CD8-positive, alpha-beta memory T cell (primary cell): ENCODE data around the gene CNNM2. TPM values are rescaled to one million over a fixed set of nuclear protein-coding genes. Genes with fewer than 3 reads are reported as not detected.
A peak's percentile ranks its signal among the peaks of the same experiment; 100 is the strongest.
"Not testable (repeated sequence)": the region's sequence is repeated elsewhere in the genome, so short reads cannot be mapped to it uniquely, and the experiment has no call there.

Source experiments
- CTCF ChIA-PET: fragments of 350-600 bp; sonication (Branson Sonifier 250); formaldehyde crosslinking; loops from one replicate; lab custom pipeline; 2021; ENCODE audit warnings: antibody characterized with exemption; lab: Charles Lee
- POLR2A ChIA-PET: fragments of 350-600 bp; sonication (Branson Sonifier 250); formaldehyde crosslinking; loops from one replicate; lab custom pipeline; 2021; ENCODE audit warnings: antibody characterized with exemption; lab: Charles Lee
- DNase-seq, 5 donors: peaks; one replicate each; pipeline versions ENCODE4 v3.0.0 to v3.0.0-alpha.2; 2020 to 2022; ENCODE audit warnings: mixed read lengths in 1 of 5
- H3K27ac ChIP-seq: one replicate; pipeline ENCODE4 v1.7.0; 2013; ENCODE audit warnings: low read depth, mild to moderate bottlenecking, low read length, moderate library complexity
- H3K27me3 ChIP-seq: 2 replicates; pipeline ENCODE4 v1.7.0; 2013; ENCODE audit warnings: low read length, mild to moderate bottlenecking; ENCODE audit not compliant: insufficient read depth, poor library complexity, severe bottlenecking
- H3K36me3 ChIP-seq: 2 replicates; pipeline ENCODE4 v1.7.0; 2013; ENCODE audit warnings: mild to moderate bottlenecking, low read length, moderate library complexity; ENCODE audit not compliant: insufficient read depth
- H3K4me1 ChIP-seq: 2 replicates; pipeline ENCODE4 v1.7.0; 2013; ENCODE audit warnings: mild to moderate bottlenecking, low read length, moderate library complexity; ENCODE audit not compliant: insufficient read depth
- H3K4me3 ChIP-seq: 2 replicates; pipeline ENCODE4 v1.7.0; 2013; ENCODE audit warnings: mild to moderate bottlenecking, low read length
- H3K9me3 ChIP-seq: 2 replicates; pipeline ENCODE4 v1.7.0; 2013; ENCODE audit warnings: mild to moderate bottlenecking, low read length
- H3K27ac Mint-ChIP-seq, 8 donors: one replicate each; pipeline ENCODE4 v1.8.0; 2020 to 2021; ENCODE audit warnings: mixed read lengths in 8 of 8, mild to moderate bottlenecking in 6 of 8, inconsistent platforms in 3 of 8, moderate library complexity in 3 of 8
- H3K27me3 Mint-ChIP-seq, 2 donors: one replicate each; pipeline ENCODE4 v1.8.0; 2020 to 2021; ENCODE audit warnings: mixed read lengths in 2 of 2, mild to moderate bottlenecking in 1 of 2, moderate library complexity in 1 of 2
- H3K36me3 Mint-ChIP-seq, 3 donors: one replicate each; pipeline ENCODE4 v1.8.0; 2020 to 2021; ENCODE audit warnings: mixed read lengths in 3 of 3, inconsistent platforms in 1 of 3, mild to moderate bottlenecking in 1 of 3
- H3K4me1 Mint-ChIP-seq, 3 donors: one replicate each; pipeline ENCODE4 v1.8.0; 2020 to 2021; ENCODE audit warnings: mixed read lengths in 3 of 3, inconsistent platforms in 1 of 3, mild to moderate bottlenecking in 1 of 3
- H3K4me3 Mint-ChIP-seq, 7 donors: one replicate each; pipeline ENCODE4 v1.8.0; 2020 to 2021; ENCODE audit warnings: mixed read lengths in 7 of 7, mild to moderate bottlenecking in 6 of 7, moderate library complexity in 4 of 7, inconsistent platforms in 2 of 7
- H3K9me3 Mint-ChIP-seq, 5 donors: one replicate each; pipeline ENCODE4 v1.8.0; 2020 to 2022; ENCODE audit warnings: mixed read lengths in 5 of 5, mild to moderate bottlenecking in 3 of 5, moderate library complexity in 2 of 5, inconsistent platforms in 1 of 5
- polyA plus RNA-seq: library from polyadenylated mRNA; unstranded; fragments of 300-500 nt; fragmentation: Illumina TruSeq; gene quantifications from one replicate; pipeline ENCODE4 v1.2.3, GENCODE V29; 2021
- total RNA-seq, 2 experiments: library from RNA; stranded (reverse); gene quantifications; one replicate each; pipeline ENCODE4 v1.2.3, GENCODE V29; 2021

Gene CNNM2
- total and polyA plus RNA-seq, 3 experiments from 2014 or later = 5.0 to 6.2 (median 6.1) TPM

DNA sequence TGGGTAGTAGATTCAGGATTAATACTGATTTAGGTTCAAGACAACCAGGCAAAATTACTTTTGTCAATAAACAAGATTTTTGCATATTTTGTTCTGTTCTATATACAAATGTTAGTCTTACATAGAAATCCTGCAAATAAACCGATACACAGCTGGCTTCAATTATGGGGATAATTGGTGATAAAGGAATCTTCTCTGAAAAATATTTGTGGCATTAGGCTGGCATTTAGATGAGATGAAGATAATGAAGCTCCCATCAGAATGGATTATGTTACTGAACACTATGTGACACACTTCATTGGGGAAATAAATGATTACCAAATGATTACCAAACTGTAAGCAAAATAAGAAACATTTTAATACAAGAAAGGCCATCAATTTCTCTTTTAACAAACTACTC, 209.1 kb downstream of the CNNM2 start:
- Mint-ChIP-seq H3K36me3 (peaks cover 4 to 36% (median 8%) of the 10 kb centered on the region in 3 donors), H3K9me3 (no peaks in the 10 kb centered on the region), H3K4me1 (peaks cover 11 to 43% (median 19%) of the 10 kb centered on the region in 3 donors), H3K27ac (peak overlapping the region in 2 of 8 donors; percentile 1 to 32), H3K4me3 (no peak overlapping the region), H3K27me3 (no peaks in the 10 kb centered on the region)
- Histone ChIP-seq H3K4me1 (no peaks in the 10 kb centered on the region), H3K9me3 (no peaks in the 10 kb centered on the region), H3K36me3 (no peaks in the 10 kb centered on the region), H3K27me3 (no peaks in the 10 kb centered on the region), H3K27ac (no peak overlapping the region), H3K4me3 (no peak overlapping the region)
- CTCF ChIA-PET = no interaction called here
- DNase-seq = no peak
- POLR2A ChIA-PET = no interaction called here

DNA sequence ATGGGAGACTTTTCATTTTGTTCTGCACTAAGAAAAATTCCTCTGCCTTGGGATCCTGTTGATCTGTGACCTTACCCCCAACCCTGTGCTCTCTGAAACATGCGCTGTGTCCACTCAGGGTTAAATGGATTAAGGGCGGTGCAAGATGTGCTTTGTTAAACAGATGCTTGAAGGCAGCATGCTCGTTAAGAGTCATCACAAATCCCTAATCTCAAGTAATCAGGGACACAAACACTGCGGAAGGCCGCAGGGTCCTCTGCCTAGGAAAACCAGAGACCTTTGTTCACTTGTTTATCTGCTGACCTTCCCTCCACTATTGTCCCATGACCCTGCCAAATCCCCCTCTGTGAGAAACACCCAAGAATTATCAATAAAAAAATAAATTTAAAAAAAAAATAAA, 212.1 kb downstream of the CNNM2 start:
- H3K4me1 Mint-ChIP-seq = peaks cover 7 to 33% (median 10%) of the 10 kb centered on the region in 3 donors
- H3K27ac ChIP-seq, H3K27me3 ChIP-seq, H3K9me3 ChIP-seq, H3K27ac Mint-ChIP-seq, H3K27me3 Mint-ChIP-seq, POLR2A ChIA-PET, H3K9me3 Mint-ChIP-seq, H3K4me1 ChIP-seq, DNase-seq, H3K4me3 ChIP-seq, H3K36me3 ChIP-seq, H3K4me3 Mint-ChIP-seq, CTCF ChIA-PET: not testable (repeated sequence)
- H3K36me3 Mint-ChIP-seq = peaks cover 8 to 53% (median 20%) of the 10 kb centered on the region in 3 donors

DNA sequence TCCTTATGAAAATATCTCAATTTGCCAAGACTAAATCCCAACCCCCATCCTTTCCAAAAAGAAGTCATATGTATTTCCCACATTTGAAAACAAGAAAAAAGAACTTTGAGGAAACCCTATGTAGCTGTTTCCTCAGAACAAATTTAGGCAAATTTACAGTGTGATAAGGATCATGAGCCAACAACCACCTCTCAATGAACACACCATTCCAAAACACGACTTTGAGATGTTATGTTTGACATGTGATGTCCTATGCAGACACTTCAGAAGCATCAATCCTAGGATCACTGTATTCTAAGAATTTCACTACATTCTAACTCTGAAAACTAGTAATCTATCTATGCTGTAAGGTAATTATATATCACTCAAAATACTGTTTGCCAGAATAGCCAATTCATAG, 212.8 kb downstream of the CNNM2 start:
- no peak for DNase-seq
- ChIA-PET POLR2A (no interaction called here), CTCF (no interaction called here)
- peaks cover 5 to 28% (median 10%) of the 10 kb centered on the region in 3 donors for H3K4me1 Mint-ChIP-seq
- Histone ChIP-seq H3K4me3 (no peak overlapping the region), H3K4me1 (no peaks in the 10 kb centered on the region), H3K36me3 (no peaks in the 10 kb centered on the region), H3K9me3 (no peaks in the 10 kb centered on the region), H3K27ac (no peak overlapping the region), H3K27me3 (no peaks in the 10 kb centered on the region)
- H3K4me3 Mint-ChIP-seq = no peak overlapping the region
- H3K9me3 Mint-ChIP-seq = no peaks in the 10 kb centered on the region
- no peaks in the 10 kb centered on the region for H3K27me3 Mint-ChIP-seq
- H3K27ac Mint-ChIP-seq = peak overlapping the region in 2 of 8 donors; percentile 52 to 61
- peaks cover 8 to 51% (median 19%) of the 10 kb centered on the region in 3 donors for H3K36me3 Mint-ChIP-seq

DNA sequence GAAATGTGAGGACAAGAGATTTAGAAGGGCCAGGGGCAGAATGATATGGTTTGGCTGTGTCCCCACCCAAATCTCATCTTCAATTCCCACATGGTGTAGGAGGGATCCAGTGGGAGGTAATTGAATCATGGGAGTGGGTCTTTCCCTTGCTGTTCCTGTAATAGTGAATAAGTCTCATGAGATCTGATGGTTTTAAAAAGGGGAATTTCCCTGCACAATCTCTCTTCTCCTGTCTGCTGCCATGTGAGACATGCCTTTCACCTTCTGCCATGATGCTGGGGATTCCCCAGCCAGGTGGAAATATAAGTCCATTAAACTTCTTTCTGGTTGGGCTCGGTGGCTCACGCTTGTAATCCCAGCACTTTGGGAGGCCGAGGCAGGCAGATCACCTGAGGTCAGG, 217.1 kb downstream of the CNNM2 start:
- H3K4me3 ChIP-seq, DNase-seq, POLR2A ChIA-PET, H3K27me3 Mint-ChIP-seq, H3K4me1 ChIP-seq, H3K9me3 ChIP-seq, H3K4me3 Mint-ChIP-seq, H3K9me3 Mint-ChIP-seq, H3K36me3 ChIP-seq, H3K27ac ChIP-seq, CTCF ChIA-PET, H3K27me3 ChIP-seq: not testable (repeated sequence)
- peaks cover 5 to 17% (median 9%) of the 10 kb centered on the region in 3 donors for H3K4me1 Mint-ChIP-seq
- H3K27ac Mint-ChIP-seq = peak overlapping the region in 1 of 8 donors; percentile 66
- H3K36me3 Mint-ChIP-seq = peaks cover 13 to 73% (median 27%) of the 10 kb centered on the region in 3 donors

DNA sequence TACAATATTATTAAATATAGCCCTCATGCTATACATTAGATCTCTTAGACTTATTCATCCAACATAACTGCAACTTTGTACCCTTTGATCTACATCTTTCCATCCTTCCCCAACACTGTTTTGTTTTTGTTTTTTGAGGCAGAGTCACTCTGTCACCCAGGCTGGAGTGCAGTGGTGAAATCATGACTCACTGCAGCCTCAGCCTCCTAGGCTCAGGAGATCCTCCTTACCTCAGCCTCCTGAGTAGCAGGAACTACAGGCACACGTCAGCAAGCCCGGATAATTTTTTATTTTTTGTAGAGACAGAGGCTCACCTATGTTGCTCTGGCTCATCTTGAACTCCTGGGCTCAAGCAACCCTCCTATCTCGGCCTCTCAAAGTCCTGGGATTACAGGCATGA, 221.7 kb downstream of the CNNM2 start:
- peak overlapping the region in 1 of 8 donors; percentile 40 for H3K27ac Mint-ChIP-seq
- H3K4me1 Mint-ChIP-seq = peaks cover 1 to 17% (median 12%) of the 10 kb centered on the region in 3 donors
- no peak overlapping the region for H3K4me3 ChIP-seq

More for the DNA sequence above, 221.7 kb downstream of the CNNM2 start:
- ChIA-PET CTCF (no interaction called here), POLR2A (no interaction called here)
- no peaks in the 10 kb centered on the region for H3K27me3 ChIP-seq
- peaks cover 4% of the 10 kb centered on the region for H3K36me3 ChIP-seq
- Mint-ChIP-seq H3K4me3 (no peak overlapping the region), H3K27me3 (no peaks in the 10 kb centered on the region), H3K36me3 (peaks cover 5 to 60% (median 18%) of the 10 kb centered on the region in 3 donors), H3K9me3 (no peaks in the 10 kb centered on the region)
- H3K4me1 ChIP-seq = no peaks in the 10 kb centered on the region
- no peak overlapping the region for H3K27ac ChIP-seq
- no peaks in the 10 kb centered on the region for H3K9me3 ChIP-seq
- no peak for DNase-seq

Other genes starting within 250 kb of the CNNM2 start
- 1 to 10 TPM; 8.7 TPM for gene ARL3, start 203.9 kb upstream of the CNNM2 start, total RNA-seq
- gene ARL3, start 203.9 kb upstream of the CNNM2 start, polyA plus RNA-seq = 5.7 TPM
- gene SFXN2, start 203.7 kb upstream of the CNNM2 start, total RNA-seq = 10 to 100 TPM; 27.6 to 30.6 TPM
- gene SFXN2, start 203.7 kb upstream of the CNNM2 start, polyA plus RNA-seq = 10.1 TPM
- gene WBP1L, start 174.3 kb upstream of the CNNM2 start, total RNA-seq = 10 to 100 TPM; 16.0 to 17.8 TPM
- gene WBP1L, start 174.3 kb upstream of the CNNM2 start, polyA plus RNA-seq = 28.5 TPM
- not detected for gene CYP17A1, start 80.9 kb upstream of the CNNM2 start, total RNA-seq
- 0.13 TPM for gene CYP17A1, start 80.9 kb upstream of the CNNM2 start, polyA plus RNA-seq
- 10 to 100 TPM in 1 of 2 experiments, 1 to 10 TPM in 1; 9.8 to 11.3 TPM for gene BORCS7, start 64.0 kb upstream of the CNNM2 start, total RNA-seq
- 39.2 TPM for gene BORCS7, start 64.0 kb upstream of the CNNM2 start, polyA plus RNA-seq
- under 1 TPM in 1 of 2 experiments, not detected in 1; 0.44 TPM for gene AS3MT, start 48.8 kb upstream of the CNNM2 start, total RNA-seq
- not detected for gene AS3MT, start 48.8 kb upstream of the CNNM2 start, polyA plus RNA-seq